Muscle of arm (tissue), 12 donors: ENCODE measurements around the gene CARHSP1. TPM values are rescaled to one million over a fixed set of nuclear protein-coding genes. Genes with fewer than 3 reads are reported as not detected.

Experiments
- DNase-seq: peaks from one replicate; pipeline ENCODE4 v3.0.0-alpha.2; 2013
- polyA plus RNA-seq, 12 donors: library from polyadenylated mRNA; unstranded; fragments of 120-200 nt; gene quantifications; one replicate each; pipeline ENCODE4 v1.2.1, GENCODE V29; 2013; ENCODE audit not compliant: insufficient read length in 12 of 12

CARHSP1 gene
- polyA plus RNA-seq, 12 donors: 90.7 to 117 (median 102) TPM; not detected in 1

DNA sequence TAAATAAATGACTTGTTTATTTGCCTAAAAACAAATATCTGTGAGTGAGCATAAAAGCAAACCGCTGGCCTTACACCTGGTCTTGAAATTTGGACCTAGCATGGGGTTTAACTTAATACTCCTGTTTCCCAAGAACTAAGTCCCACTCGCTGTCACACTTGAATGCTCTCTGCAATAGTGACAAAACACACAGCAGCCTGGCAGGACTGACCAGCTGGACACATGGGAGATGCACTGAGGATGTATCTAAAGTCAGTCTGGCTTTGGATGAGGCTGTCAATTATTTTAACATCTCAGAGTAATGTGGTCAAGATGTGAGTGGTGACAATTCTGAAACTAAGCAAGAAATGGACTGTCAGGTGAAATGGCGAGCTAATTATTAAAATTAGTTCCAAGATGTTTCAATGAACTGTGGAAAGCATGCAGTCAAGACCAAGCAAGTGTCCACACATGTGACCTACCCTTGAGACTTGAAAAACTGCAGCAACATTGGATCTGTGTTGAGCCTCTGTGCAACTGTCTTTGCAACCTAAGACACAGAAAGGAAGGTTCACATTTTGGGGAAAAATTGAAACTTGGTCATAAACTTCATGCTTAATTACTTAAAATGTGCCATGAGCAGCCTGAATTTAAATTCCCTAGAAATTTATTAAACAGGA, 30.0 kb upstream of the CARHSP1 start:
- DNase-seq: no peak

GRCh38 chr16:8894736-8895334, 26.0 kb upstream of the CARHSP1 start:
- no peak for DNase-seq

GRCh38 chr16:8893976-8894690, 25.3 kb upstream of the CARHSP1 start:
- DNase-seq: no peak

GRCh38 chr16:8893426-8893825, 24.6 kb upstream of the CARHSP1 start:
- DNase-seq: no peak

DNA sequence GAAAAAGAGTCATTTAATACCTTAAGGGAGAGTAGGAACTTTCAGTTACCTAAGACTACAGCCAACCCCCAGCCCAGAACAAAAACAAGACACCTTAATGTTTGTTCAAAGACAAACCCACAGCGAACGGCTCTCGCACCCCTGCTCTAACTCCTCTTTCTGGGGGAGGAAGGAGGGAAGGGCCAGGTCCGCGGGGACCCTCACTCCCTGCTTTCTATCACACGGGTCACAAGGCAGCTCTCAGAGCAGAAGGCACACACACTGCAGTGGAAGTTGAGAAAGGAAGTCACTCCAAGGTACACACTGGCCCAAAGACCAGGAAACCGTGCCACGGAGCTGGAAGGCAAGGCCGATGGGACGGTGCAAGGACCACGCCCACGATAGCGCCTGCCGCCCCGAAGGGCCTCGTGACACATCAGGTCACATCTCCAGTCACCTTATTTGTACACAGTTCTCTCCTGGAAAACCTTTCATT, 23.3 kb upstream of the CARHSP1 start:
- no peak for DNase-seq

DNA sequence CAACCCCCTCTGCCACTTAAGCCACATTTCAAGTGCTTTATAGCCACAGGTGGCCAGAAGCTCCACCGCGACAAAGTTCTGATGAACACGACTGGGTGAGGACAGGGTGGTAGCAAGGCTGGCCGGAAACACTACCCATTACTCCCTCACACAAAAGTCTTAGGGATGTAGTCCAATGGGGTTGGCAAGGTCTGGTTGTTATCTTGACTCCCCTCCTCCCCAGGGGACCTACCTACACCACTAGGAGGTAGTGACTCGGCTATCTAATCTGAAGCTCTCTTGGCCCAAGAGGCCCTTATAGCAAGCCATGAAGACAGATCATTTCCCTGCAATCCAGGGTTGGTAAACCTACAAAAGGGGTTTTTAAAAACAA, 21.7 kb upstream of the CARHSP1 start:
- DNase-seq: no peak

DNA sequence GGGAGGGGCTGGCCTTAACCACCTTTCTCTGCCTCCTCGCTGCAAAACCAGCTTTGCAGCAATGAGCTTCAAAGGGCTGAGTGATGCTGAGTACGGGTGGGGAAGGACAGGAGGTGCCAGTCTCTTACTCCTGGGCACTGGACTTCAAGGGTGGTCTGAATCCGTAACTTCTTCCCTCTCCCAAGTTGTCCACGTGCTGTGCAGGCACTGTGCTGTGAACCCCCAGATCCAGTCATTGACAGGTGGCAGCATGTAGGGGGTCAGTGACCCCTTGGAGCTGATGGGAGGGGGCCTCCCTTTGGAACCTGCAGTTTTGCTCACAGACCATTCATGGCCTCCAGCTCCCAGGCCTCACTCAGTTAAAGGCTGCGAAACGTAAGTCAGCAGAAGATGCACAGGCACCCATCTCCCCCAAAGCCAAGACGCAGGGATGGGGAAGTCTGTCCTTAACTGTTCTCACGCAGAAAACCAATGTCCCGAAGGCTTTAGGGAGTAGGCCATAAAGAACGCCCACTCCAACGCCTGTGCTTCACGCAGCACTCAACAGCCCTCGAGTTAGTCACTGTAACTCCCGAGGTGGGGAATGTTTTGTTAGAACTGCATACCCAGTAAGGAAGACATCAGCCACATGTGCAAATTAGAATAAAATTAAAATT, 21.2 kb upstream of the CARHSP1 start:
- no peak for DNase-seq

DNA sequence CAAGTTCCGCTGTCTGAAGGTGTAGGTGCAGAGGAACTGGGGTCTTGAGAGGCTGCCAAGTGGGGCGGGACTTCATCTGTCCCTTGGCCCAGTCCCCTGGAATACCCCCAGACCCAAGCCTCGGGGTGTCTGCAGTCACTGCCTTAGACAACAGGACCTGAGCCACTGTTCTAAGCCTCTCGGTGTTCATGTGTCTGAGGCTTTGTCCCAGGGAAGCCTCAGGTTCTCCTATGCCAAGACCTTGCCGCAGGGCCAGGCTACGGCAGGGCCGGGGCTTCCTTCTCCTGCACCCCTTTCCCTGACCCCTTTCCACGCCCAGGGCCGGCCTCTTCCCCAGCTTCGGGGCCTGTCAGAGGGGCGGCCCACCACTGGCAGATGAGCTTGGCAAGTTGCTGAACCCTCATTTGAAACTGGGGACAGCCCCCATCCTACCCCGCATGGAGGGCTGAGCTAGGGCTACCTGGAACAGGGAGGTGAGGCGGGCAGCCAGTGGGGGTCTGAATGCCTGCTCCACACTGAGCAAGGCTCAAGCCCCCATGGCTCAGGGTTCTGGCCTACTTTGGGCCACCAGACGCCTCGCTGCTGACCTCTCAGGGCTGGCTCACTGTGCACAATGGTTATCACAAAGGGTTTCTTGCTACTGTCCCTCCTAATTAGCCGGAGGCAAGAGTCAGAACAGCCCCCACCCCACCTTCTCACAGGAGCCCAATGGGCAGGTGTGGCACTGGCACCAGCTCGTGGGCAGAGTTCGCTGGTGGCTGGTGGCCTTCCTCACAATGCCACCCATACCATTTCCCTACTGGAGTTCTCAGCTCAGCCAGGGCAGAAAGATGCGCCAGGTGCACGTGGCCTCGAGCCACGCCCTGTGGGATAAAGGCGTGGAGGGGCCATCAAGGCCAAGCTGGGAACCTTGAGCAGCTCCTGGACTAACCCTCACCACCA, 20.4 kb upstream of the CARHSP1 start:
- no peak for DNase-seq

DNA sequence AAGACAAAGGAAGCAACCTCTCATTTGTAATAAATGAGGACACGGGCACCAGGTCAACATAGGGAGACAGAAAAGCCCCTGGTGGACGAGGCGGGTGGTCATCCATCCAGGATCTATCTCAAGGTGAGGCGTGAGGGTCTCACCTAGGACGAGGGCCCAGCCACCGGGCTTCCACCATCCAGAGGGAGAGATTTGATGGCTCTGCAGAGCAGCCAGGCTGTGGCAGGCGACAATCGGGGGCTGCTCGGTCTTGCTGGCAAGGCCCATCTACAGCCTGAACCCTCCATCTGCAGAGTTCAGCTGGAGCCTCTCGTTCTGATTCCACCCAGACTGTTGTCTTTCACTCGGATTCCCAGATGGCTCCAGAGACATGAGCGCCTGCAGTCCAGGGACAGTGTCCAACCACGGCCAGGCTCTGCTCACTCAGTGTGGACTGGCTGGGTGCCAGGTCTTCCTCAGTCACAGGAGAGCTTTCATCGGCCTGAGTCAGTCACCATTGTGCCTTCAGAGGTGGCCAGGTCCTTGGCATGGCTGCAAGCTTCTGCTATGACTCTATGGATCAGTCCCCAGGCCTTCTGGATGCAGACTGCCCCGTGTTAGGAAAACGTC, 19.2 kb upstream of the CARHSP1 start:
- DNase-seq: no peak

DNA sequence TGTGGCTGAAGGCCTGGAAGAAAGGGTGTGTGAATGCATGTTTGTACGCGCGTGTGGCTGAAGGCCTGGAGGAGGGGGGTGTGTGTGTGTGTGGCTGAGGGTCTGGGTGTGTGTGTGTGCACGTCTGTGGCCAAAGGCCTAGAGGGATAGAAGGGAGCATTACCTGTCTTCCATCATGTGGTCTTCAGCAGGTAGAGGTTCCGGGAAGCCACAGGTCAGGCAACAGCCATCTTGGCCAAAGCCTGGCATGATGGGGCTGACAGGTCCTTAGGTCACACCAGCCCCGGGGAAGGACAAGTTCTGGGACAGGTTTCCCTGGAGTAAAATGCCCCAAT, 18.6 kb upstream of the CARHSP1 start:
- no peak for DNase-seq

DNA sequence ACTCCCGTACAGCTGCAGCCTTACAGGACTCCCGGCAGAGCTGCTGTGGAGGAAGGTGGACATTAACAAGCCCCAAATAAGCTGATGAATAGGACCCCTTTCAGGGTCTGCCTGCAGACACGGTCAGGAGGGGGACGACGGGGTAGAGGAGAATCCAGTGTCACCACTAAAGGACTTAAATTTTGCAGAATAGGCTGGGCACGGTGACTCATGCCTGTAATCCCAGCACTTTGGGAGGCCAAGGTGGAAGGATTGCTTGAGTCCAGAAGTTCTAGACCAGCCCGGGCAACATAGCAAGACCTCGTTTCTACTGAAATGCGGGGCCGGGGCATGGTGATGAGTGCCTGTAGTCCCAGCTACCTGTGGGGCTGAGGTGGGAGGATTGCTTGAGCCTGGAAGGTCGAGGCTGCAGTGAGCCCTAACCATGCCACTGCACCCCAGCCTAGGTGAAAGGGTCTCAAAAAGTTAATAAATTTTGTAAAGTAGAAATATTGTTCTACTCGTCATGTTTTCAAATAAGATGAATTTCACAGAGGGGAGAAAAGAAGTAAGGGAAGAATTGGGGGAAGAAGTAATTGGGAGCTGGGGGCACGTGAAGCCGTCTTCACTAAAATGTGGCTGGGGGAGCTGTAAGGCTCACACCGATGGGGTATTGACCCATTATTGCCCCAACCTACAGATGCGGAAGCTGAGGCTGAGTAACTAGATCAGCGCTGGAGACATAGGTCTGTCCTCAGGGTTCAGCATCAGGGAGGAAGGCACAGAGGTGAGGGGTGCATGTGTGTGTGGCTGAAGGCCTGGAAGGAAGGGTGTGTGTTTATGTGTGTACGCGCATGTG, 18.0 kb upstream of the CARHSP1 start:
- no peak for DNase-seq

DNA sequence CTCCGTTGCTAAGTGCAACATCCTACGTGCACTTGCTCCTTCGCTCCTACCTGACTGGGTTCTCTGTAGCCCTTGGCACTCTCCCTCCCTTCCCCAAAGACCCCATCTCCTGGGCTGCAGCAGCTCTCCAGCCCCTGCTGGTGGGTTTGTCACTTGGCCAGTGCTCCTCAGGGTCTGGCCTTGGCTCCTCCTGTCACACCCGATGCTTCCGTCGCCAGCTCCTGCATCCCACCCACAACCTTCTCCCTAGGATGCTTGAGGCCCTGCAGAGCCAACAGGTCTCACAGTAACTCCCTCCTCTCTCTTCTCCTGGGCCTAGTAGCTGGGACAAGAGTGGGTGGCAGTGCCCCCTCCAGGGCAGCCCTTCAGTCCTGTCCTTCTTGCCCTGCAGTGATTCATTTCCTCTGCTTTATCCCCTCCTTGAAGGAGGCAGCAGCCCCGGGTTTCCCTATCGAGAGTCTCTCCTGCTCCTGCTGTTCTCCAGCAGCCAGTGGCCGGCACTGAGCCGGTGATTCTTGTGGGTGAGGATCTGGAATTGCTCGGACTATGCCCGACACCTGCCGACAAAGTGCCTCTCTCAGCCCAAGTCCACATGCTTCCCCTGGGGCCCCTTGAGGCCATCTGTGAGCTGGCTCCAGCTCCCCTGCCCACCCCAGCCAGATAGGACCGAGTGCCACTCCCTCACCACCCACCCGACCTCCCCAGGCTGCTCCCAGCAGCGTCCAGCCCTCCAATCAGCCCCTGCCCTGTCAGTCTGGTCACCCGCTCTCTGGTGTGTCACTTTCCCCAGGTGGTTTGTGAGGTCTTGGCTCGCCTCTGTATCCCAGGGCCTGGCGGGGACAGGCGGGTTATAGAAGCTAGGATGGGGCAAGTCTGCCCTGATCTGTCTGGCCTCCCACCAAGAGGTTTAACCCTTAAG, 17.1 kb upstream of the CARHSP1 start:
- DNase-seq: no peak

- no peak for DNase-seq
Measured at GRCh38 chr16:8882725-8883377, 14.0 kb upstream of the CARHSP1 start.

- no peak for DNase-seq
Measured at GRCh38 chr16:8882041-8882617, 13.3 kb upstream of the CARHSP1 start, which contains the start of gene LITAFD. Gene LITAFD, plus strand, starts transcription at chr16:8882351. Its CDS starts 2,005 bp downstream, at chr16:8884356.

- DNase-seq: no peak
Measured at GRCh38 chr16:8880839-8881510, 12.2 kb upstream of the CARHSP1 start.

- no peak for DNase-seq
Measured at GRCh38 chr16:8878523-8878911, 9.7 kb upstream of the CARHSP1 start.

- no peak for DNase-seq
Measured at GRCh38 chr16:8877894-8878522, 9.2 kb upstream of the CARHSP1 start.
